Natural killer cell (primary cell): Measurements from ENCODE around the gene ATAD3B. TPM values are rescaled to one million over a fixed set of nuclear protein-coding genes. Genes with fewer than 3 reads are reported as not detected.

Experiments used
- ATAC-seq, 3 donors: fragments of 150-1000 bp in 2 of 3; fragments of 200-7000 bp in 1 of 3; cut with Tn5 transposase; 1 replicate in 1 of 3; 2 replicates in 2 of 3; pipeline ENCODE4 v1.10.0; 2021; ENCODE audit warnings: mild to moderate bottlenecking in 2 of 3, moderate library complexity in 2 of 3
- DNase-seq, 2 donors: peaks; one replicate each; pipeline versions ENCODE4 v3.0.0 to v3.0.0-alpha.2; 2013 to 2021; ENCODE audit warnings: mixed read lengths in 1 of 2
- H3K27ac ChIP-seq: one replicate; pipeline ENCODE4 v1.5.1; 2013; ENCODE audit warnings: mild to moderate bottlenecking, low read length
- H3K27me3 ChIP-seq: one replicate; pipeline ENCODE4 v1.6.1; 2013; ENCODE audit warnings: low read length; ENCODE audit not compliant: control insufficient read depth, insufficient read depth
- H3K36me3 ChIP-seq: one replicate; pipeline ENCODE4 v1.6.1; 2013; ENCODE audit warnings: low read length; ENCODE audit not compliant: control insufficient read depth, insufficient read depth
- H3K4me1 ChIP-seq: one replicate; pipeline ENCODE4 v1.6.1; 2013; ENCODE audit warnings: low read length; ENCODE audit not compliant: control insufficient read depth, insufficient read depth
- H3K4me3 ChIP-seq: one replicate; pipeline ENCODE4 v1.5.1; 2013; ENCODE audit warnings: low read length
- H3K9me3 ChIP-seq: one replicate; pipeline ENCODE4 v1.6.1; 2013; ENCODE audit warnings: low read length; ENCODE audit not compliant: control insufficient read depth, insufficient read depth
- H3K27ac Mint-ChIP-seq, 2 donors: one replicate each; pipeline ENCODE4 v1.8.0; 2022; ENCODE audit warnings: mild to moderate bottlenecking in 2 of 2, mixed read lengths in 2 of 2, moderate library complexity in 1 of 2
- H3K27me3 Mint-ChIP-seq, 2 donors: one replicate each; pipeline ENCODE4 v1.8.0; 2022; ENCODE audit warnings: low read depth in 2 of 2, mixed read lengths in 2 of 2
- H3K36me3 Mint-ChIP-seq: one replicate; pipeline ENCODE4 v1.8.0; 2022; ENCODE audit warnings: mixed read lengths
- H3K4me1 Mint-ChIP-seq, 2 donors: one replicate each; pipeline ENCODE4 v1.8.0; 2022; ENCODE audit warnings: mixed read lengths in 2 of 2
- H3K4me3 Mint-ChIP-seq: one replicate; pipeline ENCODE4 v1.8.0; 2022; ENCODE audit warnings: mild to moderate bottlenecking, moderate library complexity, mixed read lengths
- H3K9me3 Mint-ChIP-seq, 2 donors: one replicate each; pipeline ENCODE4 v1.8.0; 2022; ENCODE audit warnings: mixed read lengths in 2 of 2
- WGBS: methylation state at CpG from one replicate; pipeline ENCODE4 v1.1.7; 2013; ENCODE audit warnings: missing lambda C conversion rate; ENCODE audit not compliant: insufficient coverage; 5-methylcytosine and 5-hydroxymethylcytosine counted together
- intact Hi-C: fragments of 100-400 bp; cut with micrococcal nuclease; formaldehyde crosslinking; loops from one replicate; pipeline ENCODE4 v1.14.2; 2022
- total RNA-seq, 4 donors: library from RNA; stranded (reverse); fragments of 120-200 nt in 1 of 4; gene quantifications; one replicate each; pipeline versions ENCODE4 v1.2.3 to v1.2.4, GENCODE V29; 2013 to 2022
- TF ChIP-seq, protein P1 (sequence below): fragments of 200-600 bp; IDR thresholded peaks from one replicate; pipeline ENCODE4 v1.8.0; 2022; ENCODE audit warnings: antibody characterized with exemption

Gene ATAD3B
- total RNA-seq, 3 donors from 2014 or later (not counting 1 experiment from before 2014, with no cell fraction given), result 31.9 to 52.4 (median 42.9) TPM

DNA sequence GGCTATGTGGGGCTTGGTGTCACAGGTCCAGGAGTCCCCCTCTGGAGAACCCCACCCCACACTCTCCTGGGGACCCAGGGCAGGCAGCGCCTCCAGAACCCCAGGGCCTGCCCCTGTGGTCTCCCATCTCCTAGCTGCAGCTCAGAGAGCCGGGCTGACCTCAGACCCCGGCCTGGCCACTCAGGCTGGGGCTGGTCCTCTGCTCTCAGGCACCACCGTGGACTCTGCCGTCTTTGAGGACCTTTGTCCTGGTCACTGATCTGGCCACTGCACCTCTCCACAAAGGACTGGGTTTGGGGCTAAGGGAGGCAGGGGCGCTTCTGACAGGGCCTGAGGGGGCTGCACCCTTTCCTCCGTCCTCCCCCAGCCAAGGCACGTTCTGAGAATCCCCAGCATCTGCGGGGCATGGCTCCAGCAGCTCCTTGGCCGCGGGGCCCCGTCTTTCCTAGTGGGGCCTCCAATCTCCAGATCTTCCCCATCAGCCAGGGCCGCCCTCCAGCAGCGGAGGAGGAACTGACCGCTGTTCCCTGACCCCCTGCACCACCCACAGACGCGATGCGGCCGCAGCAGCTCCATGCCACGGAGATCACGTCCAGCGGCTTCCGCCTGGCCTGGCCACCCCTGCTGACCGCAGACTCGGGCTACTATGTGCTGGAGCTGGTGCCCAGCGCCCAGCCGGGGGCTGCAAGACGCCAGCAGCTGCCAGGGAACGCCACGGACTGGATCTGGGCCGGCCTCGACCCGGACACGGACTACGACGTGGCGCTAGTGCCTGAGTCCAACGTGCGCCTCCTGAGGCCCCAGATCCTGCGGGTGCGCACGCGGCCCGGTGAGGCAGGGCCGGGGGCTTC lies 32.8 kb upstream of the ATAD3B start:
- H3K36me3 ChIP-seq, result no peaks in the 10 kb centered on the region
- H3K27me3 ChIP-seq, result peaks cover 38% of the 10 kb centered on the region
- DNase-seq (no peak), ATAC-seq (no peak)
- peaks cover 4 to 10% of the 10 kb centered on the region in 2 donors for H3K4me1 Mint-ChIP-seq
- no peak overlapping the region for H3K27ac ChIP-seq
- WGBS, result 91% methylated on average over 45 of the region's 45 CpGs
- no peaks in the 10 kb centered on the region for H3K36me3 Mint-ChIP-seq
- H3K4me3 ChIP-seq, result no peak overlapping the region
- H3K4me1 ChIP-seq, result peaks cover 27% of the 10 kb centered on the region
- H3K9me3 ChIP-seq, result no peaks in the 10 kb centered on the region
- no peak overlapping the region for H3K27ac Mint-ChIP-seq
- no peaks in the 10 kb centered on the region for H3K9me3 Mint-ChIP-seq
- H3K27me3 Mint-ChIP-seq, result peaks cover 0 to 11% of the 10 kb centered on the region in 2 donors
- intact Hi-C loops, result no loop called here
- no peak overlapping the region for H3K4me3 Mint-ChIP-seq
- TF ChIP-seq, protein P1, sequence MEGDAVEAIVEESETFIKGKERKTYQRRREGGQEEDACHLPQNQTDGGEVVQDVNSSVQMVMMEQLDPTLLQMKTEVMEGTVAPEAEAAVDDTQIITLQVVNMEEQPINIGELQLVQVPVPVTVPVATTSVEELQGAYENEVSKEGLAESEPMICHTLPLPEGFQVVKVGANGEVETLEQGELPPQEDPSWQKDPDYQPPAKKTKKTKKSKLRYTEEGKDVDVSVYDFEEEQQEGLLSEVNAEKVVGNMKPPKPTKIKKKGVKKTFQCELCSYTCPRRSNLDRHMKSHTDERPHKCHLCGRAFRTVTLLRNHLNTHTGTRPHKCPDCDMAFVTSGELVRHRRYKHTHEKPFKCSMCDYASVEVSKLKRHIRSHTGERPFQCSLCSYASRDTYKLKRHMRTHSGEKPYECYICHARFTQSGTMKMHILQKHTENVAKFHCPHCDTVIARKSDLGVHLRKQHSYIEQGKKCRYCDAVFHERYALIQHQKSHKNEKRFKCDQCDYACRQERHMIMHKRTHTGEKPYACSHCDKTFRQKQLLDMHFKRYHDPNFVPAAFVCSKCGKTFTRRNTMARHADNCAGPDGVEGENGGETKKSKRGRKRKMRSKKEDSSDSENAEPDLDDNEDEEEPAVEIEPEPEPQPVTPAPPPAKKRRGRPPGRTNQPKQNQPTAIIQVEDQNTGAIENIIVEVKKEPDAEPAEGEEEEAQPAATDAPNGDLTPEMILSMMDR, result no peak

DNA sequence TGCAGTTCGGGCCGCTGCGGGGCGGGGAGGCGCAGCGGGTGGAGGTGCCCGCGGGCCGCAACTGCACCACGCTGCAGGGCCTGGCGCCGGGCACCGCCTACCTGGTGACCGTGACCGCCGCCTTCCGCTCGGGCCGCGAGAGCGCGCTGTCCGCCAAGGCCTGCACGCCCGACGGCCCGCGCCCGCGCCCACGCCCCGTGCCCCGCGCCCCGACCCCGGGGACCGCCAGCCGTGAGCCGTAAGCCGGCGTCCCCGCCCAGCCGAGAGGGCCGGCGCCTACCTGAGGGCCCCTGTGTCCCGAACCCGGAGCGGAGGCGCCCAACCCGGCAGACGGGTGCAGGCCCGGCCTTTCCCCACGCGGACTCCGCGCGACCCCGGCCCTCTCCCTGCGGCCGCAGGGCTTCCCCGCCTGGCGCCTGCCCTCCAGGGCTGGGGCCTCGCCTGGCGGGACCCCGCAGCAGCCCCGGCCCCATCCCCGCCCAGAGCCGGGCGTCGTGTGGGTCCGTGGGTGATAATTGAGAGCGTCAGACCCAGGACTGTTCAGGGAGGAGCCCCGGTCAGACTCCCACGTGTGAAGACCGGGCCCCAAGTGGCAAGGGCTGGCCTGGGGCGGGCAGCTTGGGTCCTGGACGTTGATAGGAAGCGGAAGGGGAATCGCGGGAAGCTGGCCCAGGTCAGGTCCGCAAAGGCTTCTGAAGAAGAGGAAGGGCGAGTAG lies 31.9 kb upstream of the ATAD3B start:
- no peak overlapping the region for H3K27ac ChIP-seq
- TF ChIP-seq, protein P1, result no peak
- H3K27me3 ChIP-seq, result peaks cover 30% of the 10 kb centered on the region
- H3K4me1 ChIP-seq, result peaks cover 19% of the 10 kb centered on the region
- 86% methylated on average over 82 of the region's 82 CpGs for WGBS
- H3K36me3 ChIP-seq, result no peaks in the 10 kb centered on the region
- no peaks in the 10 kb centered on the region for H3K9me3 ChIP-seq
- ATAC-seq (no peak), DNase-seq (no peak)
- Mint-ChIP-seq H3K9me3 (no peaks in the 10 kb centered on the region), H3K36me3 (no peaks in the 10 kb centered on the region), H3K27me3 (peaks cover 0 to 11% of the 10 kb centered on the region in 2 donors), H3K4me3 (no peak overlapping the region), H3K4me1 (peaks cover 4 to 10% of the 10 kb centered on the region in 2 donors), H3K27ac (no peak overlapping the region)
- H3K4me3 ChIP-seq, result no peak overlapping the region
- intact Hi-C loops, result no loop called here

DNA sequence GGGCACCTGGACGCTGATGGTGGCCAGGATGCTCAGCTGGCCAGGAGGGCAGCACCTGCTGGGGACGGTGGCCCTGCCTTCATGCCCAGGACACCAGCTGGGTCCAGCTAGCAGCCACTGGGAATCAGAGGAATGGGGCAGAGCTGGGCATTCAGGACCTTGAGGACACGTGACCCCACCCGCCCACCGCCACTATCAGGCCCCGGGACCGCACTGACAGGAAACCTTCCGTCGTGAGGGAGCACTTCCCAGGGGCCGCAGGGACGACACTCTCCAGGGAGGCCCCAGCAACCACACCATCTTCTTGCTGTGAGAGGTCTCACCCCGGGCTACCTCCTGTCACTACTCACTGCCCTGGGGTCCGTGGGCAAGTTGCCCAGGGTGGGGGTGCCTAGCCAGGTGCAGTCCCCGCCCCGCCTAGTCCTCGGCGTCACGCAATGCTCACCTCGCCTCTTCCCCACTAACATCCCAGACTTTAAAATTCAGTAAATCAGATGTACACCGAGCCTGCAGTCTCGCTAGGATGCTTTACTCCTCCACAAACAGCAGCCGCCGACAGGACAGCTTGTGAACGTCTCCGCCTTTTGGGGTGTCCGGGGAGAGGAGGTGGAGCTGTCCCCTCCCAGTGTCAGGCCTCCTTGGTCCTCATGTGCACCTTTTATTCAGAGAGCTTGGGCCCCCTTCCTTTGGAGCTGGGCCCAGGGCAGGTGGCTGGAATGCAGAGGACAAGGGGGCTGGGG lies 31.1 kb upstream of the ATAD3B start:
- Histone ChIP-seq H3K27ac (no peak overlapping the region), H3K4me1 (peaks cover 14% of the 10 kb centered on the region), H3K9me3 (no peaks in the 10 kb centered on the region), H3K27me3 (peaks cover 24% of the 10 kb centered on the region), H3K4me3 (no peak overlapping the region), H3K36me3 (no peaks in the 10 kb centered on the region)
- no peak for ATAC-seq
- Mint-ChIP-seq H3K27me3 (peaks cover 0 to 6% of the 10 kb centered on the region in 2 donors), H3K9me3 (no peaks in the 10 kb centered on the region), H3K4me1 (peaks cover 4 to 6% of the 10 kb centered on the region in 2 donors), H3K27ac (no peak overlapping the region), H3K36me3 (no peaks in the 10 kb centered on the region), H3K4me3 (no peak overlapping the region)
- TF ChIP-seq, protein P1, result no peak
- intact Hi-C loops, result no loop called here
- 78% methylated on average over 26 of the region's 26 CpGs for WGBS
- no peak for DNase-seq
